Right lung (tissue), 5 donors: Measurements from ENCODE around the gene CDK16. TPM values are rescaled to one million over a fixed set of nuclear protein-coding genes. Genes with fewer than 3 reads are reported as not detected.

Source experiments
- DNase-seq, 2 donors: peaks; one replicate each; pipeline ENCODE4 v3.0.0-alpha.2; 2013
- polyA plus RNA-seq, 5 donors: library from polyadenylated mRNA; unstranded; fragments of 120-200 nt; gene quantifications; one replicate each; pipeline versions ENCODE4 v1.2.1 to v1.2.3, GENCODE V29; 2013; ENCODE audit warnings: inconsistent platforms in 1 of 5, low replicate concordance in 1 of 5; ENCODE audit not compliant: insufficient read length in 5 of 5, insufficient read depth in 1 of 5

The CDK16 gene
- polyA plus RNA-seq, 5 donors: 85.4 to 119 (median 94.3) TPM

DNA sequence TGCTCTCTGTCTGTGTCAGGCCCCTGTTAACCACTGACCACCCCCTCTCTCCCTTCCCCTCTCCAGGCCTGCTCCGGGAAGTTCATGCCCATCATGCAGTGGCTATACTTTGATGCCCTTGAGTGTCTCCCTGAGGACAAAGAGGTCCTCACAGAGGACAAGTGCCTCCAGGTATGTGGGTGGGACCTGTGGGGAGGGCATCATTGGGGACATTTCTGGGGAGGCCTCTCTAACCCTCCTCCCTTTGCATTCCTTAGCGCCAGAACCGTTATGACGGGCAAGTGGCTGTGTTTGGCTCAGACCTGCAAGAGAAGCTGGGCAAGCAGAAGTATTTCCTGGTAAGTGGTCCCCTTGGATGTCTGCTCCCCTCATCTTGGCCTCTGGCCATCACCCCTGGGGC lies 15.6 kb upstream of the CDK16 start:
- no peak for DNase-seq

GRCh38 chrX:47204970-47205369 lies 13.5 kb upstream of the CDK16 start:
- no peak for DNase-seq

- no peak for DNase-seq
These were observed 12.2 kb upstream of the CDK16 start for GRCh38 chrX:47206316-47206715.

DNA sequence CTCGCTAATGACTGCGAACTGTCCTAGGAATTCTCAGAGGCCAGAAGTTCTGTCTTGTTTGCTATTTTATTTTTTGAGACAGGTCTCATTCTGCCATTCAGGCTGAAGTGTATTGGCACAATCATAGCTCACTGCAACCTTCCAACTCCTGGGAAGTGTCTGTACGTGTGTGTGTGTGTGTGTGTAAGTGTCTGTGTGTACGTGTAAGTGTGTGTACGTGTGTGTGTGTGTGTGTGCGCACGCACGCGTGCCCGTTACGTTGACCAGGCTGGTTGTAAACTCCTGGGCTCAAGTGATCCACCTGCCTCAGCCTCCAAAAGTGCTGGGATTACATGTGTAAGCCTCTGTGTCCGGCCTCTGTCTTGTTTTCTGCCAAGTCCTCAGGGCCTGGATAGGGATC lies 10.4 kb upstream of the CDK16 start:
- no peak for DNase-seq

GRCh38 chrX:47209508-47210238 lies 8.8 kb upstream of the CDK16 start:
- DNase-seq: no peak

DNA sequence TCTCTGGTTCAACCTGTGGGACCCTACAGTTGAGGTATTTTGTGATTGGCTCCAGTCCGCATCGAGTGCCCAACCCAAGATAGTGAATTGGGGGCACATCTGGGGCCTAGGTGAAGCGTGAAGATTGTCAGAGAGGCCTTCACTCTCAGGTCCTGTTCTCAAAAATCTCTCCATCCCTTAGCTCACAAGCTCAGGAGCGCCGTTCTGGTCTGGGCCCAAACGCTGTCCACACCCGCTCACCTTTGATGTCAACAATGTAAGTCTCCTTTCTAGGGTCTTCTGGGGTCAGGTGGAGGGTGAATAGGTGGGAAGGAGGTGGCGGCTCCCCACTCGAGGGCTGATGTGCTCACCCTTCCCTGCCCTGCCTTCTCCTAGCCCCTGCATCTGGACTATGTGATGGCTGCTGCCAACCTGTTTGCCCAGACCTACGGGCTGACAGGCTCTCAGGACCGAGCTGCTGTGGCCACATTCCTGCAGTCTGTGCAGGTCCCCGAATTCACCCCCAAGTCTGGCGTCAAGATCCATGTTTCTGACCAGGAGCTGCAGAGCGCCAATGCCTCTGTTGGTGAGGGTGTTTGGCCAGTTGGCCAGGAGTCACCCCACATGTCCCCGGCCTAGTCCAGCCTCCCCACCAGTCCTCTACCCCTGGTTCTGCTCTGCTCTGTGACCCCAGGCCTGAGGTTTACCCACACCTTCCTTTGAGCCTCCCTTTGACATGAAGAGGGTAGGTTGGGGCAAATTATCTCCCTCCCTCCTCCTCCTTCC lies 7.6 kb upstream of the CDK16 start:
- no peak for DNase-seq

GRCh38 chrX:47212381-47213293 lies 5.8 kb upstream of the CDK16 start:
- no peak for DNase-seq

GRCh38 chrX:47214435-47215077 lies 3.9 kb upstream of the CDK16 start:
- DNase-seq: no peak

DNA sequence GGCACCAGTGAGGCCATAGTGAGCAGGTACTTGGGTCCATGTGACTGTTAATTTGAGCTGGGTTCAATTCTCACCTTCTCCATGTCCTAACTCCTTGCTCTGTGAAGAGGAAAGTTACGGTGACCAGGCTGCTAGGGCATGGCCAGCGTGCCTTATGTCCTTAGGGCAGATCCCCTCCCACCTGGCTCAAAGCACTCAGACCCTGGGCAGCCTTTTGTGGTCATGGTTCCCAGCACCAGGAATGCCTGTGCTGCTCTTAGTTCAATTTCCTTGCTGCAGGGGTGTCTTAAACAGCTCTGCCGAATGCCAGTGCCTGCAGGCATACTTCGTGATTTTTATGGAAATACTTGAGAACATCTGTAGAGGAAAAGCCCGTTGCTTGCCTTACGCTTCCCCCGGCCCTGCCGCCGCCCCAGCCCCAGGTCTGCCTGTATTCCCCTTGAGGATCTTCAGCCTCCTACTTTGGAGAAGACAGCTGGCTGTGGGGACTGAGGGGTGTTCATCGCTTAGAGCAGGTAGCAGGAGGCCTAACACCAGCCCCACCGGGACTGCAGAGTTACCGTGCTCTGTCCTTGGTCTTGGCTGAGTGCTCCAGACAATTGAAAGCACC lies 3.1 kb upstream of the CDK16 start:
- no peak for DNase-seq

- no peak for DNase-seq
These were observed 2.0 kb upstream of the CDK16 start for GRCh38 chrX:47216393-47216925.

DNA sequence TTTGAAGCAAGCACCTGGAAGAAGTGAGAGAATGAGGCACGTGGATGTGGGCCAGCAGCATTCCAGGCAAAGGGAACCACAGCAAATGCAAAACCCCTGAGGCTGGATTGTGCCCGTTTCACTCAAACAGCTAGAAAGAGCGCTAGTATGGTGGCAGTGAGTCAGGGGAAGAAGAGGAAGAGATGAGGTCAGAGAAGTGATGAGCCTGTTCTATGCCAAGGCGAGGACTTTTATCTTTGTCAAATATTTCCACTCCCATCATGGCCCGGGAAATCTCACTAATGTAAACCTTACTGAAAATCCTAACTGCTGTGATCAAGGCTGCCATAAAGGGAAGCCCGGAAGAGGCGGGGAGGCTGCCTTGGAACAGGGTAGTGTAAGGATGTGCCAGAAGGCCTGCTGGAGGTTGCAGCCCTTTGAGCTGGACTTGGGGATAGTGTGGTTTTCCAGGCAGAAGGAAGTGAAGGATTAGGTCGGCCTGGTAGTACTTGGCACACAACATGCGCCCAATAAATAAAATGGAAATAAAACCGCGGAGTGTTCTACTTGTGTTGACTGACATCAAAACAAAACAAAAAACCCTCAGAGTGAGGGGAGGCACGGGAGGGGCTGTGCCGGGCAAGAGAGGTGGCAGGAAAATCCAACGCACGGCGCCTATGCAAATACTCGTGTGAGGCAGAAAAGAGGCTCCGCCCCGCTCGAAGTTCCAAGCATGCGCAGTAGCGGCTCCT lies 1.2 kb upstream of the CDK16 start:
- DNase-seq: no peak

GRCh38 chrX:47217852-47218279 lies 615 bp upstream of the CDK16 start:
- peak; percentile 99 for DNase-seq

DNA sequence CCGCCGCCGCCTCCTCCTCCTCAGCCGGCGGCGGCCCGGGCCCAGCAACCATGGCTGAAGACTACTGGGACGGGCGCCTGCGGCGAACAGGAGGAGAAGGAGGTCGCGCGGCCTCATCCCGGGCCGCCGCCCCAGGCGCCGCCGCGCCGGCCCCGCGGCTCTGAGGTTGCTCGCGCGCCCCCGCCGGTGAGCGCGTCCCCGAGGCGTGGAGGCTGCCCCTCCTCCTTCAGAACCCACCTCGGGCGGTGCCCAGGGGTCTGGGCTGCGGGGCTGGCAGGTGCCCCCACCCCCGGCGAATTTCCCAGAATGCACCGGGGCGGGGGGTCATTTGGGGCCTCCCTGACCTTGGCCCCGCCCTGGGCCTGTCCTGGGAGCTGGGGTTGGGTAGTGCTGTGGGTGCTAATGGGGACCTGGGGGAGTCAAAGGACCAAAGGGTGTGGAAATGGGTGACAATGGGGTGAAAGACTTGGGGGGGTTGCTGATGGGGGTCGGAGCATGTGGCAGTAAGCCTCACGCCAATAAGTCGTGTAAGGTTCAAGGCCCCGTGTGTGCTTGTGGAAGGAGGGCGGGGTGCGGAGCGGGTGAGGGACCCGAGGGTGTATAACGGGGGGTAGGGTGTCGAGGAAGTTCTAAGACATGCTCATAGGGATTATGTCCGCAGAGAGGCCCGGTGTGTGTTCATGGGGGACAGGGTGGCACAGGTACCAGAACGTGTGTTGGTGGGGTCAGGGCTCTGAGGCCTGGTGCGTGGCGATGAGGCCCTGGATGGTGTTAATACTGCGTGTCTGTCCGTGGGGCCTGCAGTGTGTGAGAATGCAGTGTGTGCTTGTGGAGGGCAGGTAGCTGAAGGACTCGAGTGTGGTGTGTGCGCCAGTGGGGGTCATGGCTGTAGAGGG lies 687 bp downstream of the CDK16 start:
- DNase-seq: peak in 1 of 2 donors; percentile 28

DNA sequence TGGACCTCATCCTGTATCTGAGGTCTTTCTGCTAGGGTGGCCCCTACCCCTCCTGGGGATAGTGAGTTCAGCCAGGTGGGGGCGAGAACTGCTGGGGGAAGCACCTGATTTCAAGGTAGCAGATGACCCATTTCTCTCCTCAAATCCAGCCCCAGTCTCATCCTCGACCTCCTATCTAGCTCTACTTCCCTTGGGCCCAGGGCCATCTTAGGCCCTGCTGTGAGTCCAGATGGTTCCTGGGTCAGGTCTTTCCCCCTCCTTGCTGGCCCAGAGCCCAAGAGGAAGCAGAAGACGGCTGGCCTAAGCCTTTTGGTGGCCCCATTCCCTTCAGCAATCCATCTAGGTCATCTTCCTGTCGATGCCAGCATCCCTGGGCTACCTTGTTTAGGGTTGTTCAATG lies 3.3 kb downstream of the CDK16 start:
- no peak for DNase-seq

DNA sequence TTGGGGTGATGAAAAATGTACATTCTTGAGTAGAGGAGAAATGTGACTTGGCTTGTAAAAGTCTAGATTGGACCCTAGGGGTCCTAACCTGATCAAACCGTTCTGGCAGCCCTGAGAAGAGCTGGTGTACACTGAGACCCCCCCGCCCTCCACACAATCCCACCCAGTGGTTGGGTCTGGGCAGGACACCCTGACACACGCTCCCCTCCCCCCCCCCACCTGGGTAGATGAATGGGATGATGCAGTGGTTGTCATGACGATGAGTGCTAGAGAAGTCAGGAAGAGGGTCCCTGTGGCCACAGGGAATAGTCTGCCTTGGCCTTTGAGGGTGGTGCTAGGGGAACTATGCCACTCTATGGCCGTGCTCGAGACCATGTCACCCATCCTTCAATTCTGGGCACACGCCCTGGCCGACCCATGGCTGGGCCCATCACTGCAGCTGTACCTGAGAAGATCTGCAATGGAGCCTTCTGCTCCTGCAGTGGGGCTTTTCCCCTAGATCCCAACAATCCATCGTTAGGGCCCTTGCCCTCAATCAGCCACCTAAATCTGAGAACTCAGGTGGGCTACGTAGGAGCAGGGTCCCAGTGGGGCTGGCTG lies 4.4 kb downstream of the CDK16 start:
- no peak for DNase-seq

- DNase-seq: no peak
These were observed 5.2 kb downstream of the CDK16 start for GRCh38 chrX:47223476-47224250.

GRCh38 chrX:47224266-47224895 lies 5.9 kb downstream of the CDK16 start:
- no peak for DNase-seq
